RCC 7860 (cell line): ENCODE results near the gene NDUFS8.
"Not testable (repeated sequence)": the region's sequence is repeated elsewhere in the genome, so short reads cannot be mapped to it uniquely, and the experiment has no call there.

ENCODE experiments used
- DNase-seq: peaks from one replicate; pipeline ENCODE4 v3.0.0-alpha.2; 2015; ENCODE audit warnings: low spot score
- FAIRE-seq: peaks from 2 replicates; lab custom pipeline; 2012; peaks lifted over from hg19 to GRCh38; lab: Jason Lieb, UNC

Gene NDUFS8

GRCh38 chr11:68030318-68031143 lies at the start of gene NDUFS8:
NDUFS8 (plus strand) TSS chr11:68030681; CDS start chr11:68032152, 1,471 bp downstream.
- peak; percentile 95 for FAIRE-seq

GRCh38 chr11:67981226-67981625 lies 49.3 kb upstream of the NDUFS8 start:
- FAIRE-seq, DNase-seq: not testable (repeated sequence)

More at GRCh38 chr11:68030318-68031143, at the start of gene NDUFS8:
- DNase-seq: peak; percentile 98

DNA sequence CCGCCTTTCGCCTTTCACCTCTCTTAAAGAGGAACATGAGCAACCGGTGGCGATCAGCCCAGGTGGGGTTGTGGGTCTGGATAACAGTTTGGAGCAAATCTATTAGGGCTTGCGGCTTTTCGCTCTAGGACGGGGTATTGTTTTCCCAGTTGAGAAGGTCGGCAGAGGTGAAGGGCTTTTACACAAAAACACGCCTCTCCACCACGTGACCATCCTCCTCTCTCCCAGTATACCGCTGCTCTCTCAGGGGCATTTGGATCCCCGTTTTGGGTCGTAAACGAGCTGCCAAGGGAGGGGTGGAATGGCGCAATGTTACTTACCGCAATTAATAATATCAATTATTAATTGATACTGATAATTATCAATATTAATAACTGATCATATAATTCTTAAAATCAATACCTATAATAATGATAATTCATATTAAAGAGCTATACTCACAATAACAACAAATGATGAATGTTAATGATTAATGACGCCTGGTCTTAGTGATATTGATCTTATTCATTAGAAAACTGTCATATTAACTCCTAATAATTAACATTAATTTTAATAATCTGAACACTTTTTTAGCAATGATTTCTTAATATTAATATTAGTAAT lies 48.1 kb upstream of the NDUFS8 start:
- FAIRE-seq, DNase-seq: not testable (repeated sequence)

- no peak for DNase-seq
- no peak for FAIRE-seq
Measured at GRCh38 chr11:67983951-67984350, 46.5 kb upstream of the NDUFS8 start.

GRCh38 chr11:67985302-67985701 lies 45.2 kb upstream of the NDUFS8 start:
- FAIRE-seq, DNase-seq: not testable (repeated sequence)

- not testable (repeated sequence) for FAIRE-seq, DNase-seq
Measured at GRCh38 chr11:67990546-67991346, 39.7 kb upstream of the NDUFS8 start.

- DNase-seq: not testable (repeated sequence)
Measured at GRCh38 chr11:67991347-67992121, 38.9 kb upstream of the NDUFS8 start.

DNA sequence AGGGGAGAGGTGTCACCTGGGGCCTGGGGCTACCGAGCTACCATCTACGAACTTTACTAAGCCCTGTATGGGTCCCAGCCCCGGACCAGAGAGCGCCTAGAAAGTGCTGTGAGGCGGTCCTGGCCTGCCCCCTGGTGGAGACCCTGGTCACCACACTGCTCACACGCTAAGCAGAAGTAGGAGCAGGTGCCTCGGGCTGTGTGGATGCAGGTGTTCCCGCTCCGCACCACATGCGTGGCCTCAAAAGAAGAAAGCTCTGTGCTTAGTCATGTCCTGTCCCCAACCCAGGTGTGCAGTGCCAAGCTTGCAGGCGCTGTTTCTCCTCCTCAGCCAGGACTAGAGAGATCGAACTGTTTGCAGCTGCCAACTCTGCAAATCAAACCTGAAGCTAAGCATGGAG lies 36.7 kb upstream of the NDUFS8 start:
- not testable (repeated sequence) for DNase-seq, FAIRE-seq

More at GRCh38 chr11:67991347-67992121, 38.9 kb upstream of the NDUFS8 start:
- FAIRE-seq: not testable (repeated sequence)

- DNase-seq, FAIRE-seq: not testable (repeated sequence)
Measured at GRCh38 chr11:67994387-67994786, 36.1 kb upstream of the NDUFS8 start.

DNA sequence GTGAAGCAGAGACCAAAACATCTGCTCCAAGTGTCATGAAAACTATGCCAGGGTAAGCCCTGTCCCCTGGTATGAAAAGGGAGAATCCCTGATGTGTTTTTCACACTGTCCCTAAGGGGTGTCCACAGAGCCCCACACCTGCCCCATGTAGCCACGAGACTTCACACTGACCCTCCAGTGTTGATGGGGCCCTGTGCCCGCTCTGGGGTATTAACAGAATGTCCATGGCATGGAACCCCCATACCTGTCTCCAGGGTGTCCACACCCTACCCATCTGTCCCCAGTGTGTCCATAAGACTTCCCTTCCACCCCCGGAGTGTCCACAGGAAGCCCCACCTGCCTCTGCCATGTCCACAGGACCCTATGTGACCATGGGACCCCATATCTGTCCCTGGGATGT lies 35.4 kb upstream of the NDUFS8 start:
- not testable (repeated sequence) for FAIRE-seq, DNase-seq

DNA sequence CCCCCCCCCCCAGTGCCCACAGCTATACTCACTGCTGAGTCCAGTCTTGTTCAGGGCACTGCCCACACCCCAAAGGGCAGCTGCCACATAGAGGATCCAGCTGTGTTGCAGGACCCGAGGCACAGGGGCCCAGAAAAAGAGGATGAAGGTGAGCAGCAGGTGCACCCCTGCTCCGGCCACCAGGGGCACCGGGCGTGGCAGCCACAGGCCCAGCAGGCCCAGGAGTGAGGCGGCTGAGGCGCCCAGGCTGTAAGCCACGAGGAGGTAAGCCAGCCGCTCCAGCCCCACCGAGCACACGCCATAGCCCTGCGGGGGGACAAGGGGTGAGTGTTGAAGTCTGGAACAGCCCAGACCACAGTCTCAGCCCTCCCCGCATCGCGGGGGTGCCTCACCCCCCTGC lies 34.9 kb upstream of the NDUFS8 start:
- not testable (repeated sequence) for DNase-seq, FAIRE-seq

DNA sequence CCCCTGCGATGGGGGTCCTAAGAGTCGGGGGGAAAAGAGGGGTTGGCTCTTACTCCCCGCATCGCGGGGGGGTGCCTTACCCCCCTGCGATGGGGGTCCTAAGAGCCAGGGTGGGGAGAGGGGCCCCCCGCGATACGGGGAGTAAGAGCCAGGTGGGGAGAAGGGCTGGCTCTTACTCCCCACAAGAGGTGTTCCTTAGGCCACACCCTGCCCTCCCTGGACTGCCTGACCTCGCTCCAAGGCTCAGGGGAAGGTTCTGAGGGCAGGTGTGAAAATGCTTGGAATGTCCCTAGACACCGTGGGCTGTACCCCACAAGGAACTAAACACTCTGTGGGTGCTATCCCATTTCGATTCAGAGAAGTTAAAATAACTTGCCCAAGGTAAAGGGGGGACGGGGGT lies 34.4 kb upstream of the NDUFS8 start:
- FAIRE-seq (no peak), DNase-seq (no peak)

DNA sequence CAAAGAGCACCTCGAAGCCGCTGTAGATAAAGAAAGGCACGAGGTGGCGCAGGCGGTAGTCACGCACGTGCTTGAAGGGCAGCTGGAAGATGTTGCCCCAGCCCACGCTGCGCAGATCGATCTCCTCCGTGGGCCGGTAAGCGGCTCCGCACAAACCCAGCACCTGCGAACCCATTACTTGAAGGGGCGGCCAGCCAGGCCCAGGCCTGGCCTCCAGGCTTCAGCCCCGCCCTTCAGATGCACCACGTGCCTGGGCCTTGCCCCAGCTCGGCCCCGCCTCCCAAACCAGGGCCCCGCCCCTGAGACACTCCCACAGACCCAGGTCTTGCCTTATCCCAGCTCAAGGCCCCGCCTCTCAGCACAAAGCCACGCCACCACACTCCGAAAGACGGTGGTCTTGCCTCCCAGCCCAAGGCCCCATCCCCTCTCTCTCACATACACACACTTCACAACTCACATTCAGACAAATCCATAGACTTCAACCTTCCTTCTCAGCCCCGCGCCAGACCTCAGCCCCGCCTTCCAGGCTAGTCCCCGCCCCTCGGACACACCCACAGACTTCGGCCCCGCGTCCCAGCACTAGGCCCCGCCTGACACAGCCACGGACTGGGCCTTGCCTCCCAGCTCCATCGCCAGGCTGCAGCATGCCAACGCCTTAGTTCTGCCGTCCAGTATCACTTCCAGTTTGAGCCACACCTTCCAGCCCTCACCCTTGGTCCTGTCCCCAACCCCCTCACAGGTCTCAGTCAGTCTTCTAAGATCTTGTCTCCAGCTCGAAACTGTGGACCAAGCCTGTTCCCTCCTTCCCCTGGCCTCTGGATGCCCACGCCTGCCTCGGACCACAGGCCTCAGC lies 33.6 kb upstream of the NDUFS8 start:
- DNase-seq (no peak), FAIRE-seq (no peak)

GRCh38 chr11:67997475-67997921 lies 33.0 kb upstream of the NDUFS8 start:
- no peak for FAIRE-seq
- DNase-seq: no peak

DNA sequence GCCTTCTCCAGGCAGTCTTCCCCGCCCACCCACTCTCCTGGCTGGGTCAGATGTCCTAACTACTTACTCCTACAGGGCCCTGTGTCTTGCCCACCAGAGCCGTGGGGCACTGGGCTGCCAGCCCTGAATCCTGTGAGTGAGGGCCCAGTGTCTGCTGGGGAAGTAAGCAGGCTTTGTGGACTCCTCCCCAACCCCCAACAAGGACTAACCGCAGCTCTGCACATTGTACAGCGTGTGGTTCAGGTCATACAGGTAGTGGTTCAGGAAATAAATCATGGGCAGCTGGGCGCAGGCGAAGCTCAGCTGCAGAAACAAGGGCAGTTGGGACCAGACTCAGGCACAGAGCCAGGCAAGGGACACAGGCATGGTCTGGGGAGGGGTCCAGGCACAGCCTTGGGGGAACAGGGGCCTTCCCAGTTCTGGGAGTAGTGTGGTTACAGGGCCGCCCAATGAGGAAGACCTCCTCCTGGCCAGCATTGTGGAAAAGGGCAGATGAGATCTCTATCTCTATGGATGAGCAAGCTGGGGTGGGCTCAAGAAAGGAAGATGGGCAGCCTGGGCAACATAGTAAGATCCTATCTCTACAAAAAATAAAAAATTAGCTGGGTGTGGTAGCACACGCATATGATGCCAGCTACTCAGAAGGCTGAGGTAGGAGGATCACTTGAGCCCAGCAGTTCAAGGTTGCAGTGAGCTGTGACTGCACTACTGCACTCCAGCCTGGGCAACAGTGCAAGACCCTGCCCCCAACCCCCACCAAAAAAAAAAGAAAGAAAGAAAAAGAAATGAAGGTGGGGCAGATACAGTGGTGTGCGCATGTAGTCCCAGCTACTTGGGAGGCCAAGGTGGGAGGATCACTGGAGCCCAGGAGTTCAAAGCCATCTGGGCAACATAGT lies 32.1 kb upstream of the NDUFS8 start:
- DNase-seq (no peak), FAIRE-seq (no peak)

- FAIRE-seq (no peak), DNase-seq (no peak)
Measured at GRCh38 chr11:67999201-67999629, 31.3 kb upstream of the NDUFS8 start.

- no peak for FAIRE-seq
Measured at GRCh38 chr11:67999704-68000103, 30.8 kb upstream of the NDUFS8 start.

DNA sequence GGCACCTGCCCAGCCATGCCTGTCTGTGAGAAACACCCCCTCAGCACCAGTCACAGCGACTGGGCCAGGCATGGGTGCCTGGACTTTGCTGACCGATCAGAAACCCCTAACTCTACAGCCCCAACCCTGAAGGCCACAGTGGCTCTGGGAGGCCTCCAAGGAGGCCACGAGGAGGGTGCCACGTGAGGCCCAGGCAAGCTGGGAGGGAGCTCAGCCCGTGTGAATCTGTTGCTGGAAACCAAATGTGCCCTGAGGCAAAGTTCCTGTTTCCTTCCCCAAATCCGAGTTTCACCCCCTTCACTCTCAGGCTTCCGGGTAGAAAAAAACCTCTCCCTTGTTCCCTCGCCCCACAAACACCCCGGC lies 27.9 kb upstream of the NDUFS8 start:
- FAIRE-seq (no peak), DNase-seq (no peak)

More at GRCh38 chr11:67999704-68000103, 30.8 kb upstream of the NDUFS8 start:
- no peak for DNase-seq
